HG02938 (cell line): ENCODE results near the gene TTC8.
"Not testable (repeated sequence)": the region's sequence is repeated elsewhere in the genome, so short reads cannot be mapped to it uniquely, and the experiment has no call there.

Experiments
- ATAC-seq: cut with Tn5 transposase; IDR thresholded peaks from one replicate; pipeline ENCODE4 v1.9.1; 2021; ENCODE audit warnings: mild to moderate bottlenecking, moderate library complexity; ENCODE audit not compliant: unreplicated experiment

TTC8 gene

DNA sequence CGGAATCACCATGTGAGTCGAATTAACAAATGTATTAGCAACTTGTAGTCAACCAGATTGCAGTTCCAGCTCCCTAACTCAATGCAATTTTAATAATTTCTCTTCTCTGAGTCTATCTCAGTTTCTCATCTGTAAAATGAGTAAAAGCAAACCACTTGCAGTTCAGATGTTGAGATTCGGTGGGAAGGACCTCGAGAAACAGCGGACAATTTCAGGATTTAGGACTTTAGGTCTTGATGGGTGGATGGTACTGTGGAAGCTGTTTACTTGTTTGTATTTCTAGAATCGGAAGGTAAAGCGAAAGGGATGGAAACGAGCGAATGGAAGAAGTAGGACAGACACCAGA is 510 bp upstream of the TTC8 start:
- peak; percentile 16 for ATAC-seq

- ATAC-seq = no peak
These were observed 617 bp downstream of the TTC8 start for GRCh38 chr14:88825078-88825458.

DNA sequence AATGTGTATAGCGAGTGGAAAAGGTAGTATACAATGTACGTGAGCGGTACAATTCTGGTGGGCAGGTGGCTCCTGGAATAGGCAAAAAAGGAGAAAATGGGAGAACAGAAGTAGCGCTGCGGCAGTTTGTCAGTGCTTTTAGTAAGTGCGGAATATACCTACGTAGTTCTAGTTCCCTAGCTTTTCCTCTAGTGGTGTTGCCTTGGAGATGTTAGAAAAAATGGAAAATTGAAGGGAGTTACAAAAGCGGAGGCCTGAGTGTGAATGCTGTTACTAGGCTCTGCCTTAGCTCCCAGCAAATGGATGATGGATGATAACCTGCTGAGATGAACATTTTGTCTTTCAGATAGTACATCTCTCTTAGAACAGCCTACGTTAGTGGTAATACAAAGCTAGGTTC is 1.1 kb downstream of the TTC8 start:
- no peak for ATAC-seq

GRCh38 chr14:88829188-88829587 is 4.7 kb downstream of the TTC8 start:
- no peak for ATAC-seq

GRCh38 chr14:88829685-88830302 is 5.3 kb downstream of the TTC8 start:
- no peak for ATAC-seq

GRCh38 chr14:88831284-88831683 is 6.8 kb downstream of the TTC8 start:
- ATAC-seq = no peak

- ATAC-seq = no peak
These were observed 10.5 kb downstream of the TTC8 start for GRCh38 chr14:88834883-88835431.

GRCh38 chr14:88835661-88836060 is 11.2 kb downstream of the TTC8 start:
- no peak for ATAC-seq

DNA sequence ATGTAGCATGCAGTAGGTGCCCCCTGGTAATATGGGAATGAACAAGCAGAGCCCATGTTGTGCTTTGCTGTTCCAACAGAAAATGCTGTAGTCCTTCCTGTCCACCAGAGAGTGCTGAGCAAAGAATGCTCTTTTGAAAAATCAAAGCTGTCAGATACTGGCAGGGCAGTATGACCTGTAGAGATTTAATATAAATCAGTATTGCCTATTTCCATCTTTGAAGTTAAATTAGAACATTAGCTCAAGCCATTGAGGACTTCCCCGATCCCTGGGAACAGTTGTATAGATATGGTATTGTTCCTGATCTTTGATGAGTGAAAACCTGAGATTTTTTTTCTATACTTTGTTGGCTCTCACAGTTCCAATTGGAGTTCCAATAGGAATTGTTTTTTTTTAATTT is 13.0 kb downstream of the TTC8 start:
- ATAC-seq = no peak

DNA sequence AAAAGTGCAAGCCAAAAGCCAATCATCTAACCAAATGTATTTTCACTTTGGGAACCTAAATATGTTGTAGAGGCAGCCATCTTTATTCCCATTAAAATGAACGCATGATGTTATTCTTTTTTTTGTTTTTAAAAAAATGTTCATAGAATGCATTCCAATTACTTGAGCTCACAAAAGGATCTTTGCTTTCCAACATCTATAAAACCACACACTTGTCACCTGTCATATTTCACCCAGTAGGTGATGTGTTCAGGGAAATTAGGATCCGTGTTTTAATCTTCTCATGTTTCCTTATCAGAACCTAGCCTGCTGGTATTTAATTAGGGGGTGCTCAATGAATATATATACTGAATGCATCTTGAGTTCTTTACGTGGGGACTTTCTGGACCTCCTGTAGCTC is 13.6 kb downstream of the TTC8 start:
- no peak for ATAC-seq

GRCh38 chr14:88840926-88841325 is 16.5 kb downstream of the TTC8 start:
- ATAC-seq = no peak

GRCh38 chr14:88841741-88842140 is 17.3 kb downstream of the TTC8 start:
- no peak for ATAC-seq

- no peak for ATAC-seq
These were observed 18.0 kb downstream of the TTC8 start for GRCh38 chr14:88842414-88842813.

DNA sequence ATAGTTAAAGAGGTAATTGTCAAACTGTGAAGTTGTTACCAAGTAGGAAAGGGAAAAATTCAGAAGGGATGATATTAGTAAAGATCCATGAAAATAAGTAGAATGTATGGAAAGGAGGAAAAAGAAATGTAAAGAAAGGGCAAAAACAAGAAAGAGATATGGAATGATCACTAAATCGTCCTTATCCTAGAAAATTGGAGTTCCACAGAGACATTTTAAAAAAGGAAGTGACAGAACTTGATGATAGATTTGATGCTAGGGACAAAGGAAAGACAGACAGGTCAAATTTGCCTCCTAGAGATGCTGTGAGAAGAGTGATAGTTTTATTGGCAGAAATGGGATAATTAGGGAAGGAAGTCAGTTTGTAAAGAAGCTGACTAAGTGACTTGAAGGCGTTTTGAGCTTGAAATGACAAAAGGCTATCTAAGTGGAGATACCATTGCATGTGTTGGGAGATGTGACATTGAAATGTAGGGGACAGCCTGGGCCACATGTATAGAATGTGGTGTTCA is 20.6 kb downstream of the TTC8 start:
- ATAC-seq = no peak

DNA sequence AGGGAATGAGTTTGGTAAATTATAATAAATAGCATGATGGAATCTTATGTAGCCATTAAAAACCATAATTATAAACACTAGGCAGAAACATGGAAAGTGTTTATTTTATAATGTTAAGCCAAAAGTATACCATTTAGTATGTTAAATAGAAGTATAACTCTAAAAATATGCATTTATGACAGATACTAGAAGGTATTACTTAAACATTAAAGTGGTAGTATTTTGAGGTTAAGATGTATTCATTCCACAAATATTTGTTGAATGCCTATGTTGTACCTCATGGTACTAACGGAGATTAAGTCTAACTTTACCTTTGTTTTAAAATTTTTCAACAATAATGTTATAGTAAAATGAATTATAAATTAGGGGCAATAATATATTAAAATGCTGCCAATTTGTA is 24.1 kb downstream of the TTC8 start:
- no peak for ATAC-seq

GRCh38 chr14:88849716-88850115 is 25.3 kb downstream of the TTC8 start:
- no peak for ATAC-seq

GRCh38 chr14:88851587-88851986 is 27.1 kb downstream of the TTC8 start:
- no peak for ATAC-seq

GRCh38 chr14:88852632-88853031 is 28.2 kb downstream of the TTC8 start:
- no peak for ATAC-seq

GRCh38 chr14:88853129-88853528 is 28.7 kb downstream of the TTC8 start:
- ATAC-seq = no peak

DNA sequence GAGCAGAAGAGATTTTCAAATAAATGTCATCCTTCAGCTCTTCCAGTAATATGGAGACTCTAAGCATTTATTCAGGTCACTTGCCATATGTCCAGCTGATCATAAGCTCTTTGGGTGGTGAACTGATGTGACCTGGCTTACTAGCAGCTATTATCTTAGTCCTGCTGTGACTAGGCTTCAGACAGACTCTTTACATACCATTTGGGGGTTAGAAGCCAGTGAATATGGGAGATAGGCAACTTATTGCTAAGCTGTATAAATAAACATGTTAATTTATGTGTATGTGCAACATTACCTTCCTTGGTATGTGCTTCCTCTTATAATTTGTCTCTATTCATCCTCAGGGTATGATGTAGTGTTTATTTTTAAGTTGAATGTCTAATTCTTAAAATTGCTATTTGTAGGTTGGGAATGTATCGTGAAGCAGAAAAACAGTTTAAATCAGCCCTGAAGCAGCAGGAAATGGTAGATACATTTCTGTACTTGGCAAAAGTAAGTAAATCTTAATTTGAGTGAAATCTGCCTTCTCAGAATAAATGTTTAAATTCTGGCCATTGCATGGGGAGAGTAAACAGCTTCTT is 32.4 kb downstream of the TTC8 start:
- no peak for ATAC-seq

- ATAC-seq = not testable (repeated sequence)
These were observed 33.4 kb downstream of the TTC8 start for GRCh38 chr14:88857861-88858260.

DNA sequence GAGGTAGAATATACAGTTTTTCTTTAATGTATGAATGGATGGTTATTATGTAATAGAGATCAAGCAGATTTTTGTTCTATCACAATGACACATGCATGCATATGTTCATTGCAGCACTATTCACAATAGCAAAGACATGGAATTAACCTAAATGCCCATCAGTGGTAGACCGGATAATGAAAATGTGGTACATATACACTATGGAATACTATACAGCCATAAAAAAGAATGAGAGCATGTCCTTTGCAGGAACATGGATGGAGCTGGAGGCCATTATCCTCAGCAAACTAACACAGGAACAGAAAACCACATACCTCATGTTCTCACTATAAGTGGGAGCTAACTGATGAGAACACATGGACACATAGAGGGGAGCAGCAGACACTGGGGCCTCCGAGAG is 34.7 kb downstream of the TTC8 start:
- not testable (repeated sequence) for ATAC-seq

DNA sequence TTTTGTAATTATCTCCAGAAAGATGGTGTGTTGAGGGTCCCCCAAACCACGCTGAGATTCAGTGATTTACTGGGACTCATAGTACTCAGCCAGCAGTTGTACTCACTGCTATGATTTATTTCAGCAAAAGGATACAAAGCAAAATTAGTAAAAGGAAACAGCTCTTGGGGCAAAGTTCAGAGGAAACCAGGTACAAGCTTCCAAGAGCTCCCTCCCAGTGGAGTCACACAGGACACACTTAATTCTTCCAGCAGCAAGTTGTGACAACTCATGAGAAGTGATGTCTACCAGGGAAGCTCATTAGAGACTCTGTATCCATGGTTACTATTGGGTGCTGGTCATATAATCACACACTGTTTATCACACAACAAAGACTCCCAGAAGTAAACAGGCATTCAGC is 38.7 kb downstream of the TTC8 start:
- no peak for ATAC-seq
